ENCODE results near the gene REG1A.

GRCh38 chr2:79101024-79101423, 19.3 kb upstream of the REG1A start:
- TF ChIP-seq CTCF (IDR thresholded peaks at IDR 0.05; ENCODE audit: poor library complexity) (no peak), EZH2 (IDR thresholded peaks at IDR 0.05; ENCODE audit: borderline replicate concordance) (no peak)
